ENCODE data around the gene KCNH3.
"Not testable (repeated sequence)": the region's sequence is repeated elsewhere in the genome, so short reads cannot be mapped to it uniquely, and the experiment has no call there.

KCNH3 gene

GRCh38 chr12:49538510-49539403, at the start of gene KCNH3:
KCNH3 (plus strand) TSS chr12:49539030; CDS start chr12:49539417, 387 bp downstream.
- DNase-seq = peak; percentile 96

GRCh38 chr12:49489154-49489553, 49.7 kb upstream of the KCNH3 start:
- no peak for DNase-seq

GRCh38 chr12:49489720-49490119, 49.1 kb upstream of the KCNH3 start:
- DNase-seq = no peak

GRCh38 chr12:49491823-49492222, 47.0 kb upstream of the KCNH3 start:
- no peak for DNase-seq

GRCh38 chr12:49493900-49494299, 44.9 kb upstream of the KCNH3 start:
- no peak for DNase-seq

GRCh38 chr12:49496417-49497360, 42.1 kb upstream of the KCNH3 start:
- DNase-seq = no peak

- no peak for DNase-seq
Measured at GRCh38 chr12:49501895-49502294, 36.9 kb upstream of the KCNH3 start.

GRCh38 chr12:49502590-49502989, 36.2 kb upstream of the KCNH3 start:
- DNase-seq = no peak

GRCh38 chr12:49503674-49504180, 35.1 kb upstream of the KCNH3 start:
- peak; percentile 54 for DNase-seq

GRCh38 chr12:49505672-49506071, 33.2 kb upstream of the KCNH3 start:
- DNase-seq = no peak

- DNase-seq = no peak
Measured at GRCh38 chr12:49507139-49507538, 31.7 kb upstream of the KCNH3 start.

GRCh38 chr12:49509681-49510080, 29.1 kb upstream of the KCNH3 start:
- not testable (repeated sequence) for DNase-seq

- no peak for DNase-seq
Measured at GRCh38 chr12:49511410-49511809, 27.4 kb upstream of the KCNH3 start.

- DNase-seq = no peak
Measured at GRCh38 chr12:49512546-49512945, 26.3 kb upstream of the KCNH3 start.

- DNase-seq = no peak
Measured at GRCh38 chr12:49515266-49515665, 23.6 kb upstream of the KCNH3 start.

GRCh38 chr12:49518914-49519573, 19.8 kb upstream of the KCNH3 start:
- no peak for DNase-seq

GRCh38 chr12:49519574-49519936, 19.3 kb upstream of the KCNH3 start:
- DNase-seq = no peak

GRCh38 chr12:49521389-49521788, 17.4 kb upstream of the KCNH3 start:
- no peak for DNase-seq

GRCh38 chr12:49524660-49525324, 14.0 kb upstream of the KCNH3 start:
- DNase-seq = no peak

GRCh38 chr12:49525942-49526341, 12.9 kb upstream of the KCNH3 start:
- DNase-seq = no peak

GRCh38 chr12:49527361-49528130, 11.3 kb upstream of the KCNH3 start:
- no peak for DNase-seq

- no peak for DNase-seq
Measured at GRCh38 chr12:49529414-49529813, 9.4 kb upstream of the KCNH3 start.
